ENCODE measurements around the gene FGD3. TPM values are rescaled to one million over a fixed set of nuclear protein-coding genes. Genes with fewer than 3 reads are reported as not detected.

FGD3 gene
- polyA plus RNA-seq, 1 donor (not counting 4 experiments of a cell fraction or from before 2014, with no cell fraction given), result 0.21 TPM

DNA sequence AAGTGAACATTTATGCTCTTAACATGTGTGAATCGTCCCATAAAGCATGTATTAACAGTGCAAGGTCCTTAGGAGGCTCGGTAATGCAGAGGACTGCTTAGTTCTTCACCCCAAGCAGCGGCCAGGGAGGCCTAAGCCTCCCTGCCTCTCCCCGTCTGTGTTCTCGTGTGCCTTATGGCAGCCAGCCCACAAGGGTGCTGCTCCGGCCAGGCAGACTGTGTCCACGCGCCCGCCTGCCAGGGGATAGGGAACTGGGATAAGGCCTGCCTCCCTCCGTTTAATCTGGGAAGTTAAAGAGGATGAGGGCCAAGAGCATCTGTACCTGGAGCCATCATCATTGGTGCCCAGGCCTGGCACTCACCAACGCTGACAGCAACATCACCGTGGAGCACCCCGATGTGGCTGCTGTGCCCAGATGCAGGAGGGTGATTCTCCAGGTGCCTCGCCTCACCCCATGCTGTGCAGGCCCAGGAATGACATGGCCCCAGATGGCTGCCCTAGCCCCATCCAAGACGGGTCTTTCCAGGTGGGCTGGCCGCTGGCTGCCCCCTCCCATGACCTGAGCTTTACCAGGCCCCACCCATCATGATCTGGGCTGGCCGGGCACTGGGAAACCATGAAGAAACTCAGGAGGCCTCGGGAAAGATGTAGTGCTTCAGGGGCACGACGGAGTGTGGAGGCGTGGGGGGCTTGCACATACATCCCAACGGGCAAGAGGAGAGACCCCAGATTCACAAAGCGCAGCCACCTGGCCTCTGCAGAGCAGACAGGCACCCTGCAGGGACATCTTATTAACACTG, 75.6 kb downstream of the FGD3 start:
- no peak overlapping the region for H3K4me2 ChIP-seq (ENCODE audit: control insufficient read depth, extremely low read depth, insufficient read depth, low read depth, low read length)
- H3K9me3 ChIP-seq (ENCODE audit: control insufficient read depth, low read depth, low read length), result no peaks in the 10 kb centered on the region
- no peak overlapping the region for H3K4me3 ChIP-seq (ENCODE audit: control insufficient read depth in 2 of 3, extremely low read depth in 1 of 3, insufficient read depth in 2 of 3, low read depth in 1 of 3, low read length in 3 of 3)
- H4K20me1 ChIP-seq (ENCODE audit: control insufficient read depth, extremely low read depth, insufficient read depth, low read length), result no peaks in the 10 kb centered on the region
- no peaks in the 10 kb centered on the region for H3K4me1 ChIP-seq (ENCODE audit: control insufficient read depth, extremely low read depth, insufficient read depth, low read length)
- H3K27me3 ChIP-seq (ENCODE audit: control insufficient read depth, extremely low read depth, insufficient read depth, low read length), result no peaks in the 10 kb centered on the region
- no peaks in the 10 kb centered on the region for H3K36me3 ChIP-seq (ENCODE audit: control insufficient read depth in 2 of 2, extremely low read depth in 1 of 2, insufficient read depth in 2 of 2, low read length in 2 of 2)
- no peaks in the 10 kb centered on the region for H3K9me1 ChIP-seq (ENCODE audit: control insufficient read depth, extremely low read depth, insufficient read depth, low read length)
- DNase-seq (ENCODE audit: low read depth, low spot score) (no peak), FAIRE-seq (no peak)
- no peak for TF ChIP-seq EZH2 (IDR thresholded peaks at IDR 0.05; ENCODE audit: low read length)
- TF ChIP-seq, protein P1, sequence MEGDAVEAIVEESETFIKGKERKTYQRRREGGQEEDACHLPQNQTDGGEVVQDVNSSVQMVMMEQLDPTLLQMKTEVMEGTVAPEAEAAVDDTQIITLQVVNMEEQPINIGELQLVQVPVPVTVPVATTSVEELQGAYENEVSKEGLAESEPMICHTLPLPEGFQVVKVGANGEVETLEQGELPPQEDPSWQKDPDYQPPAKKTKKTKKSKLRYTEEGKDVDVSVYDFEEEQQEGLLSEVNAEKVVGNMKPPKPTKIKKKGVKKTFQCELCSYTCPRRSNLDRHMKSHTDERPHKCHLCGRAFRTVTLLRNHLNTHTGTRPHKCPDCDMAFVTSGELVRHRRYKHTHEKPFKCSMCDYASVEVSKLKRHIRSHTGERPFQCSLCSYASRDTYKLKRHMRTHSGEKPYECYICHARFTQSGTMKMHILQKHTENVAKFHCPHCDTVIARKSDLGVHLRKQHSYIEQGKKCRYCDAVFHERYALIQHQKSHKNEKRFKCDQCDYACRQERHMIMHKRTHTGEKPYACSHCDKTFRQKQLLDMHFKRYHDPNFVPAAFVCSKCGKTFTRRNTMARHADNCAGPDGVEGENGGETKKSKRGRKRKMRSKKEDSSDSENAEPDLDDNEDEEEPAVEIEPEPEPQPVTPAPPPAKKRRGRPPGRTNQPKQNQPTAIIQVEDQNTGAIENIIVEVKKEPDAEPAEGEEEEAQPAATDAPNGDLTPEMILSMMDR (optimal IDR thresholded peaks at IDR 0.05 in 1 of 3, IDR thresholded peaks at IDR 0.05 in 1 of 3, conservative IDR thresholded peaks at IDR 0.05 in 1 of 3; ENCODE audit: extremely low read depth in 1 of 3, insufficient read depth in 2 of 3, low read length in 3 of 3), result no peak
- no peak overlapping the region for H3K27ac ChIP-seq (ENCODE audit: control insufficient read depth, insufficient read depth, low read length)
- no peaks in the 10 kb centered on the region for H3K79me2 ChIP-seq (ENCODE audit: control insufficient read depth, insufficient read depth, low read length)
- no peak overlapping the region for H3K9ac ChIP-seq (ENCODE audit: control insufficient read depth, extremely low read depth, insufficient read depth, low read length)
- dilution Hi-C loops (cut with MboI; ENCODE audit: extremely low pct_ligation_motif_present, low sequenced_read_pairs), result no loop called here
- H2AFZ ChIP-seq (ENCODE audit: control insufficient read depth, low read length), result no peak overlapping the region

DNA sequence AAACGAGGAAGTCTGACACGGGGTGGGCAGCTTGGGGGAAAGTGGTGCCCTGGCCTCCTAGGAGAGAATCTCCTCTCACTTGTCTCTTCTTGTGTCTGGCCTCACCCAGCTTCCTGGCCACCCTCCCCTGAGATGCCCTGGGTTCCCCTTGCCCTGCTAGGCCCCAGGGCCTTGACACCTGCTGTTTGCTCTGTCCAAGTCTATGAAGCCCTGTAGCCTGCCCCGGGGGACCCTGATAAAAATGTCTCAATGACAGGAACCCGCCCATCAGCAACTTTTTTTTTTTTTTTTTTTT, 76.1 kb downstream of the FGD3 start:
- Histone ChIP-seq H3K27ac (ENCODE audit: control insufficient read depth, insufficient read depth, low read length) (no peak overlapping the region), H3K36me3 (ENCODE audit: control insufficient read depth in 2 of 2, extremely low read depth in 1 of 2, insufficient read depth in 2 of 2, low read length in 2 of 2) (no peaks in the 10 kb centered on the region), H3K9ac (ENCODE audit: control insufficient read depth, extremely low read depth, insufficient read depth, low read length) (no peak overlapping the region), H4K20me1 (ENCODE audit: control insufficient read depth, extremely low read depth, insufficient read depth, low read length) (no peaks in the 10 kb centered on the region), H3K79me2 (ENCODE audit: control insufficient read depth, insufficient read depth, low read length) (no peaks in the 10 kb centered on the region), H3K9me1 (ENCODE audit: control insufficient read depth, extremely low read depth, insufficient read depth, low read length) (no peaks in the 10 kb centered on the region), H3K4me1 (ENCODE audit: control insufficient read depth, extremely low read depth, insufficient read depth, low read length) (no peaks in the 10 kb centered on the region), H3K9me3 (ENCODE audit: control insufficient read depth, low read depth, low read length) (no peaks in the 10 kb centered on the region), H2AFZ (ENCODE audit: control insufficient read depth, low read length) (no peak overlapping the region), H3K27me3 (ENCODE audit: control insufficient read depth, extremely low read depth, insufficient read depth, low read length) (no peaks in the 10 kb centered on the region), H3K4me2 (ENCODE audit: control insufficient read depth, extremely low read depth, insufficient read depth, low read depth, low read length) (no peak overlapping the region), H3K4me3 (ENCODE audit: control insufficient read depth in 2 of 3, extremely low read depth in 1 of 3, insufficient read depth in 2 of 3, low read depth in 1 of 3, low read length in 3 of 3) (no peak overlapping the region)
- FAIRE-seq (no peak), DNase-seq (ENCODE audit: low read depth, low spot score) (no peak)
- dilution Hi-C loops (cut with MboI; ENCODE audit: extremely low pct_ligation_motif_present, low sequenced_read_pairs), result no loop called here
- TF ChIP-seq EZH2 (IDR thresholded peaks at IDR 0.05; ENCODE audit: low read length), result no peak
- TF ChIP-seq, protein P1 (optimal IDR thresholded peaks at IDR 0.05 in 1 of 3, IDR thresholded peaks at IDR 0.05 in 1 of 3, conservative IDR thresholded peaks at IDR 0.05 in 1 of 3; ENCODE audit: extremely low read depth in 1 of 3, insufficient read depth in 2 of 3, low read length in 3 of 3), result no peak

Data from keratinocyte (primary cell).